Upper lobe of left lung (tissue), 6 donors: ENCODE results near the gene BSN. TPM values are rescaled to one million over a fixed set of nuclear protein-coding genes. Genes with fewer than 3 reads are reported as not detected.

ENCODE experiments used
- ATAC-seq, 2 donors: fragments of 200-7000 bp; cut with Tn5 transposase; one replicate each; pipeline ENCODE4 v1.9.1; 2022; ENCODE audit warnings: mild to moderate bottlenecking in 2 of 2, moderate library complexity in 2 of 2; ENCODE audit not compliant: low FRiP score in 2 of 2
- DNase-seq, 2 donors: peaks; one replicate each; pipeline ENCODE4 v3.0.0-alpha.2; 2019 to 2020
- H3K27ac ChIP-seq, 4 donors: fragments of 200-600 bp; sonication (generic); one replicate each; pipeline ENCODE4 v1.5.1; 2016 to 2019
- H3K27me3 ChIP-seq, 4 donors: fragments of 200-600 bp; sonication (generic); one replicate each; pipeline ENCODE4 v1.5.1; 2017 to 2019
- H3K36me3 ChIP-seq, 4 donors: fragments of 200-600 bp; sonication (generic); one replicate each; pipeline ENCODE4 v1.5.1; 2016 to 2019
- H3K4me1 ChIP-seq, 4 donors: fragments of 200-600 bp; sonication (generic); one replicate each; pipeline ENCODE4 v1.5.1; 2018 to 2019
- H3K4me3 ChIP-seq, 4 donors: fragments of 200-600 bp; sonication (generic); one replicate each; pipeline ENCODE4 v1.5.1; 2017 to 2019; ENCODE audit warnings: mild to moderate bottlenecking in 2 of 4, moderate library complexity in 1 of 4
- H3K9me3 ChIP-seq, 4 donors: fragments of 200-600 bp; sonication (generic); one replicate each; pipeline ENCODE4 v1.5.1; 2018 to 2019
- EP300 ChIP-seq, 4 donors: sonication (generic); formaldehyde crosslinking; IDR thresholded peaks; one replicate each; pipeline ENCODE4 v1.5.1; 2017; ENCODE audit warnings: antibody characterized with exemption in 4 of 4, control low read depth in 2 of 4
- POLR2A ChIP-seq, 4 donors: fragments of 450-650 bp; IDR thresholded peaks; one replicate each; pipeline ENCODE4 v1.5.1; 2016 to 2017; ENCODE audit warnings: antibody characterized with exemption in 4 of 4, mild to moderate bottlenecking in 2 of 4
- POLR2AphosphoS5 ChIP-seq, 2 donors: sonication (generic); formaldehyde crosslinking; IDR thresholded peaks; one replicate each; pipeline ENCODE4 v1.5.1; 2017; ENCODE audit warnings: antibody characterized with exemption in 2 of 2
- WGBS, 2 donors: methylation state at CpG; one replicate each; pipeline ENCODE4 v1.1.5; 2017 to 2018; 5-methylcytosine and 5-hydroxymethylcytosine counted together
- total RNA-seq, 6 donors: library from RNA; depleted of rRNA in 4 of 6; stranded (reverse); fragments of >200 nt in 4 of 6; gene quantifications; one replicate each; pipeline versions ENCODE4 v1.1.0 to v1.2.1, GENCODE V29; 2016 to 2021
- TF ChIP-seq, protein P1 (sequence below), 6 experiments: fragments of 450-650 bp in 4 of 6; fragments of 200-600 bp in 2 of 6; sonication (generic) in 2 of 6; IDR thresholded peaks; one replicate each; pipeline ENCODE4 v1.5.1; 2016 to 2019; ENCODE audit warnings: antibody characterized with exemption in 6 of 6
- donor health status: DM: no; HTN: no; CAD: no; lungs with moderate emphysema.
- donor health status: DM: no; HTN: yes; CAD: no; lungs with severe emphysema.

Gene BSN
- total RNA-seq, 6 donors from 2014 or later, result 0.39 to 1.1 (median 0.72) TPM

DNA sequence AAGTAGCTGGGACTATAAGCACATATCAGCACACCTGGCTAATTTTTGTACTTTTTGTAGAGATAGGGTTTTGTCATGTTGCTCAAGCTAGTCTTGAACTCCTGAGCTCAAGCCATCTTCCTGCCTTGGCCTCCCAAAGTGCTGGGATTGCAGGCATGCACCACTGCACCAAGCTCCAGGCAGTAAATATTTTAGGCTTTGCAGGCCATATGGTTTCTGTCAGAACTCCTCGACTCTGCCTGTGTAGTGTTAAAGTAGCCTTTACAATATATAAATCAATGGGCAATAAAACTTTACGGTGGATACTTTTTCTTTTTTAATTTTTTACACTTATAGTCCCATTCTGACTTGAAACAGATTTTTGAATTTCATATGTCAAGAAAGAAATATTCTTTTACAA is 42.6 kb upstream of the BSN start:
- H3K27ac ChIP-seq, result no peak overlapping the region
- no peaks in the 10 kb centered on the region for H3K27me3 ChIP-seq
- WGBS, 2 donors, result 78 to 86% methylated on average over 2 of the region's 2 CpGs
- no peak overlapping the region for H3K4me3 ChIP-seq
- H3K9me3 ChIP-seq, result no peaks in the 10 kb centered on the region
- TF ChIP-seq POLR2A (IDR thresholded peaks at IDR 0.05) (no peak), POLR2AphosphoS5 (IDR thresholded peaks at IDR 0.05) (no peak), EP300 (IDR thresholded peaks at IDR 0.05) (no peak)
- TF ChIP-seq, protein P1, sequence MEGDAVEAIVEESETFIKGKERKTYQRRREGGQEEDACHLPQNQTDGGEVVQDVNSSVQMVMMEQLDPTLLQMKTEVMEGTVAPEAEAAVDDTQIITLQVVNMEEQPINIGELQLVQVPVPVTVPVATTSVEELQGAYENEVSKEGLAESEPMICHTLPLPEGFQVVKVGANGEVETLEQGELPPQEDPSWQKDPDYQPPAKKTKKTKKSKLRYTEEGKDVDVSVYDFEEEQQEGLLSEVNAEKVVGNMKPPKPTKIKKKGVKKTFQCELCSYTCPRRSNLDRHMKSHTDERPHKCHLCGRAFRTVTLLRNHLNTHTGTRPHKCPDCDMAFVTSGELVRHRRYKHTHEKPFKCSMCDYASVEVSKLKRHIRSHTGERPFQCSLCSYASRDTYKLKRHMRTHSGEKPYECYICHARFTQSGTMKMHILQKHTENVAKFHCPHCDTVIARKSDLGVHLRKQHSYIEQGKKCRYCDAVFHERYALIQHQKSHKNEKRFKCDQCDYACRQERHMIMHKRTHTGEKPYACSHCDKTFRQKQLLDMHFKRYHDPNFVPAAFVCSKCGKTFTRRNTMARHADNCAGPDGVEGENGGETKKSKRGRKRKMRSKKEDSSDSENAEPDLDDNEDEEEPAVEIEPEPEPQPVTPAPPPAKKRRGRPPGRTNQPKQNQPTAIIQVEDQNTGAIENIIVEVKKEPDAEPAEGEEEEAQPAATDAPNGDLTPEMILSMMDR (IDR thresholded peaks at IDR 0.05), result no peak
- no peaks in the 10 kb centered on the region for H3K4me1 ChIP-seq
- H3K36me3 ChIP-seq, result peaks cover 11 to 59% (median 22%) of the 10 kb centered on the region in 4 donors
- ATAC-seq (no peak), DNase-seq (no peak)

DNA sequence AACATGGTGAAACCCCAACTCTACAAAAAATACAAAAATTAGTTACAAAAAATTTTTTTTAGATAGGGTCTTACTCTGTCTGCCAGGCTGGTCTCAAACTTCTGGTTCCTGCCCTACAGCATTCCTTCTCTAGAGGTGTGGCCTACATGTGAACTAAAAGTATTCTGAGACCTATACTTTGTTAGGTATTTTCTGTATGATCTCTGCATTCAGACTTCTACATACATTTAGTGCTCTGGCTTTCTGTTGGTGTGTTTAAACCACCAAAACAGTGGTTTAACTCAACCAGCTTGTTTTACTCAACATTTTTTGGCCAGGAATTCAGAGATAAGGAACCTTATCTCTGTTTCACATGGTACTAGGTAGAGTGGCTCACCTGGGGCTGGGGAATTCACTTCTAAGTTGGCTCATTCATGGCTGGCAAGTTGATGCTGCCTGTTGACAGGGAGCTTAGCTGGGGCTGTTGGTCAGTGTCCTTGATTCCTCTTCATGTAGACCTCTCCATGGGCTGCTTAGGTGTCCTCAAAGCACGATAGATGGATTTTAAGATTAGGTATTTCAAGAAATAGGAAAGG is 41.4 kb upstream of the BSN start:
- Histone ChIP-seq H3K4me1 (no peaks in the 10 kb centered on the region), H3K9me3 (no peaks in the 10 kb centered on the region), H3K27me3 (no peaks in the 10 kb centered on the region), H3K27ac (no peak overlapping the region), H3K36me3 (peaks cover 11 to 67% (median 25%) of the 10 kb centered on the region in 4 donors), H3K4me3 (no peak overlapping the region)
- TF ChIP-seq, protein P1 (IDR thresholded peaks at IDR 0.05), result no peak
- TF ChIP-seq EP300 (IDR thresholded peaks at IDR 0.05) (no peak), POLR2AphosphoS5 (IDR thresholded peaks at IDR 0.05) (no peak), POLR2A (IDR thresholded peaks at IDR 0.05) (no peak)
- no peak for DNase-seq
- ATAC-seq, result no peak
- 71 to 85% methylated on average over 1 of the region's 1 CpG for WGBS, 2 donors

DNA sequence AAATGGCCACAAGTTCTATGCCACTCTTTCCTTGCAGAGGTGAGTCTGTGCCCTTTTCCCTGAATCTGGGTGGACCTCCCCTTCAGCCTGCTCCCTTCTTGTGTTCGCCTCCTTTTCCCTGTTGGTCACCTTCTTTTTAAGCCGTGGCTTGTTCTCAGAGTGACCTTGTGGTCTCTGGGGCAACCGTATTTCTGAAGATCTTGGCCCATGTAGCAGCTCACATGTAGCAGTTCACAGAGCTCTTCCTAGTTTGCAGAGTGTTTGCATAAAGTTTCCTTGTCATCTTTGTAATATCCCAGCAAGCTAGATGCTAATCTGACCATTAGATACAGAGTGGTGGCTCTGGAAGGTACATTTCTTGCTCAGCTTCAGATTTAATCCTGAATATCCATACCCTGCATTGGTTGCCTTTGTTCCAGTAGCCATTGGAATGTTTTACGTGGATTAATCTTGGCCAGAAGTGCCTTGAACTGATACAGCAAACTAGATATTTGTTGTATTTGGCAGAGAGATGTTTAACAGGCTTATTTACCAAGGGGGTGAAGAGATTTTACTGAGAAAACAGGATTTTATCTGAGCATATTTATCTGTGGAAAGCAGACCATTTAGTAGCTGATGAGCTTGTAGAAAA is 40.7 kb upstream of the BSN start:
- no peak overlapping the region for H3K4me3 ChIP-seq
- peaks cover 11 to 70% (median 25%) of the 10 kb centered on the region in 4 donors for H3K36me3 ChIP-seq
- H3K27ac ChIP-seq, result no peak overlapping the region
- ATAC-seq (no peak), DNase-seq (no peak)
- H3K4me1 ChIP-seq, result peaks cover 0 to 1% (median 0%) of the 10 kb centered on the region in 4 donors
- TF ChIP-seq POLR2A (IDR thresholded peaks at IDR 0.05), result no peak
- TF ChIP-seq POLR2AphosphoS5 (IDR thresholded peaks at IDR 0.05), result no peak
- TF ChIP-seq EP300 (IDR thresholded peaks at IDR 0.05), result no peak
- TF ChIP-seq, protein P1 (IDR thresholded peaks at IDR 0.05), result no peak
- no peaks in the 10 kb centered on the region for H3K9me3 ChIP-seq
- WGBS, 2 donors, result 83 to 89% methylated on average over 4 of the region's 4 CpGs
- H3K27me3 ChIP-seq, result no peaks in the 10 kb centered on the region

GRCh38 chr3:49518016-49518415 is 36.3 kb upstream of the BSN start:
- Histone ChIP-seq H3K4me3 (no peak overlapping the region), H3K27ac (no peak overlapping the region), H3K27me3 (no peaks in the 10 kb centered on the region), H3K4me1 (peaks cover 0 to 21% (median 11%) of the 10 kb centered on the region in 4 donors), H3K36me3 (peaks cover 0 to 46% (median 9%) of the 10 kb centered on the region in 4 donors), H3K9me3 (no peaks in the 10 kb centered on the region)
- TF ChIP-seq POLR2AphosphoS5 (IDR thresholded peaks at IDR 0.05) (no peak), EP300 (IDR thresholded peaks at IDR 0.05) (no peak), POLR2A (IDR thresholded peaks at IDR 0.05) (no peak)
- TF ChIP-seq, protein P1 (IDR thresholded peaks at IDR 0.05), result no peak
- ATAC-seq, result no peak
- no peak for DNase-seq
- 94 to 96% methylated on average over 3 of the region's 3 CpGs for WGBS, 2 donors
